HUES64 (cell line): ENCODE measurements around the gene B4GALT6.

Experiments used
- H3K27ac ChIP-seq: 2 replicates; pipeline ENCODE4 v1.7.0; 2013; ENCODE audit warnings: low read depth, low read length, inconsistent platforms
- H3K27me3 ChIP-seq: 2 replicates; pipeline ENCODE4 v1.6.1; 2013; ENCODE audit warnings: mild to moderate bottlenecking, low read length; ENCODE audit not compliant: insufficient read depth
- H3K36me3 ChIP-seq: 2 replicates; pipeline ENCODE4 v1.6.1; 2013; ENCODE audit warnings: mild to moderate bottlenecking, low read length; ENCODE audit not compliant: insufficient read depth
- H3K4me1 ChIP-seq: 2 replicates; pipeline ENCODE4 v1.6.1; 2013; ENCODE audit warnings: mild to moderate bottlenecking, low read length, moderate library complexity; ENCODE audit not compliant: insufficient read depth
- H3K4me3 ChIP-seq: 2 replicates; pipeline ENCODE4 v1.5.1; 2013; ENCODE audit warnings: mild to moderate bottlenecking, low read length, moderate library complexity
- H3K9ac ChIP-seq: 2 replicates; pipeline ENCODE4 v1.6.1; 2013; ENCODE audit warnings: mild to moderate bottlenecking, low read depth, low read length
- H3K9me3 ChIP-seq: 2 replicates; pipeline ENCODE4 v1.6.1; 2013; ENCODE audit warnings: low read depth, low read length; ENCODE audit not compliant: insufficient read depth
- WGBS: fragments of 150-250, 120-280 bp; methylation state at CpG from one replicate; pipeline ENCODE4 v1.1.7; 2013; ENCODE audit warnings: missing lambda C conversion rate; 5-methylcytosine and 5-hydroxymethylcytosine counted together

Gene B4GALT6

GRCh38 chr18:31590570-31590969 lies 93.8 kb downstream of the B4GALT6 start:
- Histone ChIP-seq H3K4me1 (peaks cover 2% of the 10 kb centered on the region; the same call in 1 of the 2 replicates), H3K27ac (no peak overlapping the region), H3K36me3 (no peaks in the 10 kb centered on the region), H3K9ac (no peak overlapping the region), H3K9me3 (no peaks in the 10 kb centered on the region), H3K27me3 (no peaks in the 10 kb centered on the region), H3K4me3 (no peak overlapping the region)
- 83% methylated on average over 2 of the region's 8 CpGs for WGBS

- no peak overlapping the region for H3K27ac ChIP-seq
- H3K36me3 ChIP-seq, result no peaks in the 10 kb centered on the region
- H3K4me3 ChIP-seq, result no peak overlapping the region
- WGBS, result 88% methylated on average over 4 of the region's 4 CpGs
- peaks cover 2% of the 10 kb centered on the region; the same call in 1 of the 2 replicates for H3K4me1 ChIP-seq
- H3K9ac ChIP-seq, result no peak overlapping the region
- H3K27me3 ChIP-seq, result no peaks in the 10 kb centered on the region
- no peaks in the 10 kb centered on the region for H3K9me3 ChIP-seq
Measured at GRCh38 chr18:31587529-31587928, 96.9 kb downstream of the B4GALT6 start.

- Histone ChIP-seq H3K9me3 (no peaks in the 10 kb centered on the region), H3K27ac (no peak overlapping the region)
- 87% methylated on average over 4 of the region's 5 CpGs for WGBS
Measured at GRCh38 chr18:31586616-31587015, 97.8 kb downstream of the B4GALT6 start.

DNA sequence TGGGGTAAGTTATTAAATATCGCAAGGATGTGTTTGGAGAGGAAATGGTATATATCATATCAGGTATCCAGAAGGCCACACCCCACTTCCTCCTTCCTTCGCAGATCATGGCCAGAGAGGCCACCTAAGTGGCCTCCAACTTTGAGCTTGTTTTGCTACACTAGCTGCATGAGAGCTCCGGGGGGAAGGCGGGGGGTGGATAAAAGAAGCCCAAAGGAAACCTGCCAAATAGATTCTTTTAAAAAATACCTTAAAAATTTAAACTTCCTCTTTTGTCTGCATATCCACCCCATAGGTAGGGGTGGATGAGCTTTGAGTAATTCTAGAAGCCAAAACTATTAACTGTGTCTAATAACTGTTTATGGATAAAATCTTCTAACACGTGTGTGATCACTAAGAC lies 98.4 kb downstream of the B4GALT6 start:
- Histone ChIP-seq H3K9ac (no peak overlapping the region), H3K4me1 (peaks cover 2% of the 10 kb centered on the region; the same call in 1 of the 2 replicates), H3K27ac (no peak overlapping the region), H3K27me3 (no peaks in the 10 kb centered on the region), H3K4me3 (no peak overlapping the region), H3K36me3 (no peaks in the 10 kb centered on the region), H3K9me3 (no peaks in the 10 kb centered on the region)
- WGBS, result 93% methylated on average over 5 of the region's 5 CpGs

More at GRCh38 chr18:31586616-31587015, 97.8 kb downstream of the B4GALT6 start:
- Histone ChIP-seq H3K9ac (no peak overlapping the region), H3K27me3 (no peaks in the 10 kb centered on the region), H3K4me3 (no peak overlapping the region), H3K4me1 (peaks cover 2% of the 10 kb centered on the region; the same call in 1 of the 2 replicates), H3K36me3 (no peaks in the 10 kb centered on the region)

DNA sequence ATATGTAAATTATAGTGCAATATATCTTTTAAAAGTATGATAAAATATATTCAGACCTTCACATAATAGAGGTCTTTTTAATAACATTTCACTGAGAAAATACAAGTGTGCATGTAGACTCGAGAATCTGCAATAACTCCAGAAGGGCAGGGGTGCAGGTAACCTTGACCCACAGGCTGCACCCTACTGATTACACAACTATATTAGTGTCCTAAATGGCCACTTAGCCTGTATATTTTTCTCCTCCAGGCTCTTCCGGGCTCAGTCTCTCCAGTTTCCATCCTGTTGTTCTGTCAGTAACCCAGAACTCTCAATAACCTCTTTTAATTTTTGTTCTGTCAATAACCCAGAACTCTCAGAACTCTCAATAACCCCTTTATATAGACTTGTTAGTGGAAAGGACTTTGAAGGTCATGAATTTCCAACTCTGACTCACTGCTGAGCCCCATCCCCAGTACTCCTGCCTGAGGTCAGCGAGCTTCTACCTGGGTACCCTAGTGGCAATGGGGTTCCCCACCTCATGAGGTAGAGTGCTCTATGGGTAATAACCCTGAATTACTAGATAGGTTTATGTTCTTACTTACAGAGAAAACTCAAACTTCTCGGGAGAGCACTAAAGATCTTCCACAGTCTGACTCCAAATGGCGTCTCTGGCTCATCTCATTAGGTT lies 101.1 kb downstream of the B4GALT6 start:
- Histone ChIP-seq H3K9ac (no peak overlapping the region), H3K36me3 (no peaks in the 10 kb centered on the region), H3K9me3 (no peaks in the 10 kb centered on the region), H3K4me3 (no peak overlapping the region), H3K27ac (no peak overlapping the region), H3K4me1 (no peaks in the 10 kb centered on the region), H3K27me3 (no peaks in the 10 kb centered on the region)
- 95% methylated on average over 5 of the region's 5 CpGs for WGBS

DNA sequence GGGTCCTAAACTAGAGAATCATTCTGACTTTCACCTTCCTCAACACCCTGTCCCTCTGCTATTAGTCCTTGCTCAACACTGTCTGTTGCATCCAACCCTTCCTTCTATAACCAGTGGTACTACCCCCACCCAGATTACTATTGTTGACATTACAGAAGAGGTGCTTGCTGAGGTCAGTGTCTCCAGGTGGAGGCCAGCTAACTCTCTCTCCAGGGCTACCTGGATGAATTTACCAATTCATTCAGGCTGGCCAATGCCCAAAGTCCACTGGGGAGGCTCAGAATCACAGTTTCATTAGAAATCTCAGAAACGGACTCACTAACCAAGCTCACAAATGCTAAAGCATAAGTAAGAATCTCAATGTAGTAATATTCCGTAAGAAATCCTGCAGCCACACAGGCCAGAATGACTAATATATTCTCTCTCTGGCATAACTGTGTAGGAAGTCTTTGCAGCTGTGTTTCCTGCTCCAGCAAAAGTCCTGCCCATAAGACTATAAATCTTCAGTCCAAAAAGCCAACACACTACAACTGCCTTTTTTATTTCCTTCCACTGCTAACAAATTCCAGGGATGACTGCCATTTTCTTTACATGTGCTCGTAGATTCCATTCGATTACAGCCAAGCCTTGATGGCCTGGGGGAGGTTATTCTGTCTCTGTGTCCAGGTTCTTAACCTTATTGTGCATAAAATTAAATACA lies 102.7 kb downstream of the B4GALT6 start:
- Histone ChIP-seq H3K9me3 (no peaks in the 10 kb centered on the region), H3K4me1 (no peaks in the 10 kb centered on the region), H3K36me3 (no peaks in the 10 kb centered on the region), H3K9ac (no peak overlapping the region), H3K27me3 (no peaks in the 10 kb centered on the region), H3K27ac (no peak overlapping the region), H3K4me3 (no peak overlapping the region)
- 89% methylated on average over 3 of the region's 4 CpGs for WGBS

DNA sequence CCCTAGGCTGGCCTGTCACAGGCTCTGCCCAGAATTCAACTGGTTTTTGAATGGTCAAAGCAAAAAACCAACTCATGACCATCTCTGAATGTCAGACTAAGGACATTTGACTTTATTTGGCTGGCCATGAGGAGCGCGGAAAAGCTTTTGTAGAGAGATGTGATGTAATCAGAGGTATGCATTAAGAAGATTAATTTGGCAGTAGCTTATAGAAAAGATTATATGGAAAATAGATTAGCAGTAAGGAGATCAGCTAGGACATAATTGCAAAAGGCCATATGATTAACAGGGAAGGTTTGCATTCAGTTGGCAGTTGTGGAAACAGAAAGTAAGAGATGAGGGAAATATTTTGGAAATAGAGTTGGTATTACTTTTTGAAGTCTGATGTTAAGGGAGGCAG lies 105.0 kb downstream of the B4GALT6 start:
- no peaks in the 10 kb centered on the region for H3K27me3 ChIP-seq
- no peaks in the 10 kb centered on the region for H3K36me3 ChIP-seq
- no peak overlapping the region for H3K27ac ChIP-seq
- no peaks in the 10 kb centered on the region for H3K9me3 ChIP-seq
- WGBS, result 98% methylated on average over 2 of the region's 2 CpGs
- no peaks in the 10 kb centered on the region for H3K4me1 ChIP-seq
- H3K9ac ChIP-seq, result no peak overlapping the region
- no peak overlapping the region for H3K4me3 ChIP-seq

DNA sequence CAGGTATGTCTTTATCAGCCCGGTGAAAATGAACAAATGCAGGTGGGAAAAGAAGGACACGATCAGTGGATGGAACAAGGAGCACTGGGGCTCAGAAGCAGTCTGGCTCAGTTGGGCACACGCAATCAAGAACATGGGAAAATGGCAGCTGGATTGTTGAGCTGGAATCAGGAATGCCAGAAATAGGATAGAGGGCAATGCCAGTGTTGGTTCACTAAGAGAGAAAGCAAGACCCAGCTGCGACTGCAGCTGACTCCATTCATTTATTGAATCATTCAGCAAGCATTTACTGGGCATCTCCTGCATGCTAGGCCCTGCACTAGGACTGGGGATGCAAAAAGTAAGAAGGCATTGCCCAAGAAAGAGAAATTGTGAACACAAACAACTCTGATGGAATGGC lies 106.3 kb downstream of the B4GALT6 start:
- no peak overlapping the region for H3K27ac ChIP-seq
- no peak overlapping the region for H3K4me3 ChIP-seq
- H3K27me3 ChIP-seq, result no peaks in the 10 kb centered on the region
- WGBS, result 93% methylated on average over 4 of the region's 4 CpGs
- H3K9me3 ChIP-seq, result no peaks in the 10 kb centered on the region
- no peaks in the 10 kb centered on the region for H3K36me3 ChIP-seq
- no peaks in the 10 kb centered on the region for H3K4me1 ChIP-seq
- no peak overlapping the region for H3K9ac ChIP-seq

DNA sequence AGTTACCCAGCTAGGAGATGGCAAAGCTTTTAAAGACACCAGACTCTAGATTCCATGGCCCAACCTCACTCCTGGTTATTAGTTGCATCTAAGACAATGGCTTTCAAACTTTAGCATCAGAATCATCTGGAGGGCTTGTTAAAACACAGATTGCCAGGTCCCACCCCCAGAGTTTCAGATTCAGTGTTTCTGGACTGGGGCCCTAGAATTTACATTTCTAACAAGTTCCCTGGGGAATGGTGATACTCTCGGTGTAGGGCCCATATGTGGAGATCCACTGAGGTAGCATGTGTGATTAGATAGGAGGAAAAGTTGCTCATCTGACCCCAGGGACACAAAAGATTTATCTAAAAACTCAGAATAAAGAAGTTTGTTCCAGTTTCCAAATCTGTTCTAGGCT lies 107.2 kb downstream of the B4GALT6 start:
- no peaks in the 10 kb centered on the region for H3K36me3 ChIP-seq
- H3K27me3 ChIP-seq, result no peaks in the 10 kb centered on the region
- H3K9me3 ChIP-seq, result no peaks in the 10 kb centered on the region
- H3K4me3 ChIP-seq, result no peak overlapping the region
- H3K9ac ChIP-seq, result no peak overlapping the region
- 100% methylated on average over 1 of the region's 1 CpG for WGBS
- no peak overlapping the region for H3K27ac ChIP-seq
- no peaks in the 10 kb centered on the region for H3K4me1 ChIP-seq

DNA sequence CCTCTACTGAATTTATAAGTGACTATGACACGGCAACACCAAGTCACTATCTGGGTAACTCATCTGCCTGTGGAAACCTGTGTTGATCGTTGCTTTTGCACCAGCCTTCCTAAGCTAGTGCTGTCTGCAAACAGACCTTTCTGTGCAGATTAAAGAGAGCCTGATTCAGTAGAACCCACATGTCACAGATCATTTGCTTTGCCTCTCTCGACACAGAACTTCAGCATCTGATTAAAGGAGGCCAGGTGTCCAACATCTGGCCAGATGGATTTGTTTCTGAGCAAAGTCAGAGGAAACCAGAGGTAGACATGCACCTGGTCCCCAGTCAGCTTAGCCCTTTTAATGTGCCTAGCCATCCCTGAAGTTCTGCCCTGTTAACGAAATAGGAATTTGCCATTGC lies 107.7 kb downstream of the B4GALT6 start:
- Histone ChIP-seq H3K9me3 (no peaks in the 10 kb centered on the region), H3K27ac (no peak overlapping the region), H3K27me3 (no peaks in the 10 kb centered on the region), H3K4me3 (no peak overlapping the region), H3K4me1 (no peaks in the 10 kb centered on the region), H3K9ac (no peak overlapping the region), H3K36me3 (no peaks in the 10 kb centered on the region)
- WGBS, result 69% methylated on average over 4 of the region's 4 CpGs

GRCh38 chr18:31575515-31576257 lies 108.7 kb downstream of the B4GALT6 start:
- no peaks in the 10 kb centered on the region for H3K36me3 ChIP-seq
- WGBS, result 91% methylated on average over 3 of the region's 3 CpGs
- no peaks in the 10 kb centered on the region for H3K9me3 ChIP-seq
- no peaks in the 10 kb centered on the region for H3K4me1 ChIP-seq
- no peak overlapping the region for H3K4me3 ChIP-seq
- H3K27me3 ChIP-seq, result no peaks in the 10 kb centered on the region
- H3K27ac ChIP-seq, result no peak overlapping the region
- H3K9ac ChIP-seq, result no peak overlapping the region
